Heart right ventricle (tissue), 16 donors: Measurements from ENCODE around the gene DENND4C. TPM values are rescaled to one million over a fixed set of nuclear protein-coding genes. Genes with fewer than 3 reads are reported as not detected.
"Not testable (repeated sequence)": the region's sequence is repeated elsewhere in the genome, so short reads cannot be mapped to it uniquely, and the experiment has no call there.

Source experiments
- ATAC-seq, 8 donors: fragments of 200-7000 bp; cut with Tn5 transposase; one replicate each; pipeline ENCODE4 v1.9.1; 2020; ENCODE audit warnings: mild to moderate bottlenecking in 8 of 8, moderate library complexity in 8 of 8, moderate number of reproducible peaks in 1 of 8
- DNase-seq, 2 donors: peaks; one replicate each; pipeline ENCODE4 v3.0.0-alpha.2; 2020
- H3K27ac ChIP-seq, 10 donors: fragments of 200-600 bp; sonication (generic) in 2 of 10; one replicate each; pipeline versions ENCODE4 v1.5.0 to v1.8.0; 2020 to 2022; ENCODE audit warnings: mild to moderate bottlenecking in 3 of 10
- H3K27me3 ChIP-seq, 7 donors: fragments of 200-600 bp; one replicate each; pipeline ENCODE4 v1.8.0; 2021 to 2022; ENCODE audit warnings: mild to moderate bottlenecking in 2 of 7
- H3K36me3 ChIP-seq, 9 donors: fragments of 200-600 bp; sonication (generic) in 1 of 9; one replicate each; pipeline versions ENCODE4 v1.5.0 to v1.8.0; 2020 to 2022; ENCODE audit warnings: mild to moderate bottlenecking in 2 of 9
- H3K4me1 ChIP-seq, 9 donors: fragments of 200-600 bp; sonication (generic) in 1 of 9; one replicate each; pipeline versions ENCODE4 v1.5.0 to v1.8.0; 2020 to 2022; ENCODE audit warnings: mild to moderate bottlenecking in 4 of 9
- H3K4me3 ChIP-seq, 10 donors: fragments of 200-600 bp; sonication (generic) in 2 of 10; one replicate each; pipeline versions ENCODE4 v1.5.0 to v1.8.0; 2020 to 2022; ENCODE audit warnings: mild to moderate bottlenecking in 7 of 10, moderate library complexity in 2 of 10
- H3K9me3 ChIP-seq, 11 donors: fragments of 200-600 bp in 10 of 11; sonication (generic) in 2 of 11; one replicate each; pipeline versions ENCODE4 v1.5.0 to v1.8.0; 2013 to 2022; ENCODE audit warnings: mild to moderate bottlenecking in 2 of 11, control low read depth in 1 of 11, moderate library complexity in 1 of 11
- WGBS, 2 donors: extraction: QIAGEN DNeasy Blood & Tissue Kit; methylation state at CpG; one replicate each; pipeline ENCODE4 v1.1.7; 2013; ENCODE audit warnings: inconsistent platforms in 1 of 2; 5-methylcytosine and 5-hydroxymethylcytosine counted together
- intact Hi-C, 10 donors: fragments of 100-400 bp; cut with DNase I; formaldehyde crosslinking; loops; one replicate each; pipeline versions ENCODE4 v1.11.1 to v1.14.2; 2022
- polyA plus RNA-seq, 2 donors: library from polyadenylated mRNA; stranded (reverse); fragments of 200-250 nt; gene quantifications; one replicate each; pipeline ENCODE4 v1.2.3, GENCODE V29; 2013
- total RNA-seq, 10 donors: library from RNA; stranded (reverse); fragmentation: NEBNext Ultra II Directional in 3 of 10; extraction: Animal tissue kit (Norgen Biotek cat#: 25700) in 3 of 10; gene quantifications; one replicate each; pipeline versions ENCODE4 v1.2.1 to v1.2.4, GENCODE V29; 2021 to 2023
- TF ChIP-seq, protein P1 (sequence below), 9 donors: fragments of 200-600 bp; sonication (generic) in 2 of 9; IDR thresholded peaks; one replicate each; pipeline versions ENCODE4 v1.5.0 to v1.8.0; 2021 to 2022; ENCODE audit warnings: antibody characterized with exemption in 9 of 9, mild to moderate bottlenecking in 5 of 9, moderate library complexity in 1 of 9
- donor health status: Arrhythmogenic right ventricular cardiomyopathy.
- donor health status: ischemic (EF 13 %, LVEDD 7.1; RV severe dilation, severe dysfunction).
- donor health status: healthy with polysubstance abuse.
- donor health status: DM: no; HTN: yes; CAD: no.
- donor health status: DM: no; HTN: no; CAD: no.
- donor health status: ischemic (EF 25% LVEDD 6.9; RV normal size, moderate dysfunction).
- donor health status: ischemic (EF 25% LVEDD 5.7; RV mildly dilated, moderate dysfunction).
- donor health status: healthy.
- donor health status: DM: yes; HTN: yes; CAD: no.
- donor health status: Ischemic cardiomyopathy.
- donor health status: ischemic (EF 35%, LVEDD 5.7; RV mildly dilated, moderate dysfunction).
- donor health status: nonischemic (EF 11% LVEDD 7.7; RV severe dilation, severe dysfunction).
- donor health status: DM: yes; HTN: yes; CAD: no.
- donor health status: PGD.
- donor health status: ischemic (EF 29% LVEDD 5.4; RV normal size, mild dysfunction).
- donor health status: nonischemic (EF 23%, LVEDD 6.1; RV moderate dilation, normal function).

Gene DENND4C
- total and polyA plus RNA-seq, 12 donors = 5.4 to 28.3 (median 23.5) TPM

DNA sequence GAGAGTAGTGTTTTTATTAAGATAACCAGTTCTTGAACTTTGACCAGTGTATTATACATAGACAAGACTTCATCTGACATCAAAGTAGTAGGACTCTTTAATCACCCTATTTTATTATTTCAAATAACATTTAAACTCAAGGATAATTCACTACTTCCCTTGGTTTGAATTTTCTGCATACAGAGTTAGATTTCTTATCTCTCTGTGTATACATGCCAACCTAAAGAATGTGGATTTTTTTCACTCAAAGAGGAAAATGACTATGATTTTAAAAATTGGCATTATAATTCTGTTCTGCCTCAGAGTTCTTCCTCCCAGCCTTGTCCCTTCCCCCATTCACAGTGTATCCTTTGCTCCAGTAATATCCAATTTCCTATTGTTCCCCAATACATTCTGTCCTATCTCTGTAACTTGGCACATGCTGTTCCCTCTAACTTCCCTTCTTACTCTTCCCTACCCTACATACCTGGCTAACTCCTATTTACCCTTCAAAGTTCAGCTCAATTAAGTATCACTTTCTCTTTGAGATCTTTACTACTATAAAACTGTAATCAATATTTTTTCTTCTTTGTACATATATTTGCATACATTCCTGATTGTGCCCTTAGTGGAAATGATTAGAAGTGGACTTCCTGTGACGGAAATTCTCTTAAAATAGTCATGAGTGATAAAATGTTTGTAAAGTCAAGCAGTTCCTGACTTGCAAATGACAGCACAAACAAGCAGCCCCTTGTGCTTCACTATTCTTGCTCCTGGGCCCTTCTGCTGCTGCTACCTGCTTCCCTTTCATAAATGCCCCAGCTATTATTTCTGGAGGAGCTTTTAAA, 38.1 kb upstream of the DENND4C start:
- no peak for DNase-seq
- intact Hi-C loops = no loop called here
- Histone ChIP-seq H3K27me3 (no peaks in the 10 kb centered on the region), H3K9me3 (no peaks in the 10 kb centered on the region), H3K4me1 (peaks cover 0 to 13% (median 6%) of the 10 kb centered on the region in 9 donors), H3K27ac (no peak overlapping the region), H3K36me3 (no peaks in the 10 kb centered on the region), H3K4me3 (no peak overlapping the region)
- peak in 1 of 8 donors; percentile 35 for ATAC-seq
- WGBS, 2 donors = 25 to 39% methylated on average over 1 of the region's 1 CpG
- TF ChIP-seq, protein P1, sequence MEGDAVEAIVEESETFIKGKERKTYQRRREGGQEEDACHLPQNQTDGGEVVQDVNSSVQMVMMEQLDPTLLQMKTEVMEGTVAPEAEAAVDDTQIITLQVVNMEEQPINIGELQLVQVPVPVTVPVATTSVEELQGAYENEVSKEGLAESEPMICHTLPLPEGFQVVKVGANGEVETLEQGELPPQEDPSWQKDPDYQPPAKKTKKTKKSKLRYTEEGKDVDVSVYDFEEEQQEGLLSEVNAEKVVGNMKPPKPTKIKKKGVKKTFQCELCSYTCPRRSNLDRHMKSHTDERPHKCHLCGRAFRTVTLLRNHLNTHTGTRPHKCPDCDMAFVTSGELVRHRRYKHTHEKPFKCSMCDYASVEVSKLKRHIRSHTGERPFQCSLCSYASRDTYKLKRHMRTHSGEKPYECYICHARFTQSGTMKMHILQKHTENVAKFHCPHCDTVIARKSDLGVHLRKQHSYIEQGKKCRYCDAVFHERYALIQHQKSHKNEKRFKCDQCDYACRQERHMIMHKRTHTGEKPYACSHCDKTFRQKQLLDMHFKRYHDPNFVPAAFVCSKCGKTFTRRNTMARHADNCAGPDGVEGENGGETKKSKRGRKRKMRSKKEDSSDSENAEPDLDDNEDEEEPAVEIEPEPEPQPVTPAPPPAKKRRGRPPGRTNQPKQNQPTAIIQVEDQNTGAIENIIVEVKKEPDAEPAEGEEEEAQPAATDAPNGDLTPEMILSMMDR (IDR thresholded peaks at IDR 0.05) = no peak

DNA sequence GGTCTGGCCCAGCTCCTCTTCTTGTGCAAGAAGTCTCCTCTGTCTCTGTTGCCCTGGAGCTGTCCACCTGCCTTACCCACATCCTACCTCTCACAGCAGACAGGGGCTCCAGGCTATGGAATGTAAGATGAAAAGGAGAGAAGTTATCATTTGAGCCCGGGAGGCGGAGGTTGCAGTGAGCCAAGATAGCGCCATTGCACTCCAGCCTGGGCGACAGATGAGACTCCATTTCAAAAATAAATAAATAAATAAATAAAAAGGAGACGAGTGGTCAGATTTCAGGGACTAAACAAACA, 37.5 kb upstream of the DENND4C start:
- H3K27ac ChIP-seq = no peak overlapping the region
- 76 to 81% methylated on average over 5 of the region's 5 CpGs for WGBS, 2 donors
- H3K4me1 ChIP-seq = peaks cover 0 to 13% (median 6%) of the 10 kb centered on the region in 9 donors
- DNase-seq (no peak), ATAC-seq (peak in 1 of 8 donors; percentile 15)
- H3K27me3 ChIP-seq = no peaks in the 10 kb centered on the region
- H3K36me3 ChIP-seq = no peaks in the 10 kb centered on the region
- TF ChIP-seq, protein P1 (IDR thresholded peaks at IDR 0.05) = no peak
- H3K4me3 ChIP-seq = no peak overlapping the region
- no peaks in the 10 kb centered on the region for H3K9me3 ChIP-seq
- intact Hi-C loops = no loop called here

DNA sequence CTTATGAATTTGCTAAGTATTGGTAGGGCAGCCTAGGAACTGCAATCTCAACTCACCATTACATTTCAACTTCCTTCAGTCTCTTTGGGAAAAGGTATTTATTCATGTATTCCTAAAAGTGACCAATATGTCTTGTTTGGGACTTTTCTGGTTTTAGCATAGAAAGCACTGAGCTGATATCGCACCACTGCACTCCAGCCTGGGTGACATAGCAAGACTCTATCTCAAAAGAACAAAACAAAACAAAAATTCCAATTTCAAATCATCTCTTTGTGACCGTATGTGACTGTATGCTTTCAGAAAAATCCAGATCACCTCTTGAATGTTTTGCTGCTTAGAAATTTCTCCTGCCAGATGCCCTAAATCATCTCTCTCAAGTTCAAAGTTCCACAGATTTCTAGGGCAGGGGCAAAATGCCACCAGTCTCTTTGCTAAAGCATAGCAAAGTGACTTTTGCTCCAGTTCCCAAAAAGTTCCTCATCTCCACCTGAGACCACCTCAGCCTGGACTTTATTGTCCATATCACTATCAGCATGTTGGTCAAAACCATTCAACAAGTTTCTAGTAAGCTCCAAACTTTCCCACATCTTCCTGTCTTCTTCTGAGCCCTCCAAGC, 37.0 kb upstream of the DENND4C start:
- H3K27ac ChIP-seq, H3K27me3 ChIP-seq, H3K4me3 ChIP-seq, intact Hi-C loops, H3K9me3 ChIP-seq, ATAC-seq, H3K36me3 ChIP-seq, DNase-seq: not testable (repeated sequence)
- 94 to 99% methylated on average over 2 of the region's 2 CpGs for WGBS, 2 donors
- peaks cover 0 to 13% (median 6%) of the 10 kb centered on the region in 9 donors for H3K4me1 ChIP-seq

DNA sequence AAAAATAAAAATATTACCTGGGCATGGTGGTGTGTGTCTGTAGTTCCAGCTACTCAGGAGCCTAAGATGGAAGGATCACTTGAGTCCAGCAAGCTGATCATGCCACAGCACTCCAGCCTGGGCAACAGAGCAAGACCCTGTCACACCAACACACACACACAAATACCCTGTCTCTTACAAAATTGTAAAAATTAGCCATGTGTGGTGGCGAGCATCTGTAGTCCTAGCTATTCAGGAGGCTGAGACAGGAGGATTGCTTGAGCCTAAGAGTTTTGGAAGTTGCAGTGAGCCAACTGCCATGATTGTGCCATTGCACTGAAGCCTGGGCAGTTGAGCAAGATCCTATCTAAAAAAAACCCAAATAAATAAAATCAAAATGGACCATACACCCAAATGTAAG, 32.1 kb upstream of the DENND4C start:
- DNase-seq (no peak), ATAC-seq (no peak)
- H3K9me3 ChIP-seq = no peaks in the 10 kb centered on the region
- 97 to 100% methylated on average over 1 of the region's 1 CpG for WGBS, 2 donors
- TF ChIP-seq, protein P1 (IDR thresholded peaks at IDR 0.05) = no peak
- intact Hi-C loops = no loop called here
- no peak overlapping the region for H3K27ac ChIP-seq
- no peaks in the 10 kb centered on the region for H3K27me3 ChIP-seq
- H3K36me3 ChIP-seq = no peaks in the 10 kb centered on the region
- H3K4me1 ChIP-seq = peaks cover 0 to 8% (median 0%) of the 10 kb centered on the region in 9 donors
- H3K4me3 ChIP-seq = no peak overlapping the region

DNA sequence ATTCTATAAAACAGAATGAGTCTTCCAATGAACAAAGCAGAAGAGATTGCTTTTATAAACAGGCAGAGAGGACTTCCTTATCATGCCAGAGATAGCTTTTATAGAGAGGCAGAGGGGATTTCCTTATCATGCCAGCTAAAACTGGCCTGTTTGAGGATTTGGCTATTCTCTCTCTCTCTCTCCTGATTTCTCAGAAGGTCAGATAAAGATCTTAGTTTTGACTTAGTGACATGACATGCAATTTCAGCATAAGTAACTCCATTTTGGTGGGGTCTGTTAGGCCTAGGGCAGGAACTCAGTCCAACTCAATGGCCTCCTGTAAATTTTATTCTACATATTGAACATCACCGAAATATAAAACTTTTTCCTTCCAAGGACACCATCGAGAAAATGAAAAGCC, 31.5 kb upstream of the DENND4C start:
- 95 to 100% methylated on average over 2 of the region's 2 CpGs for WGBS, 2 donors
- H3K27ac ChIP-seq = no peak overlapping the region
- peaks cover 0 to 8% (median 0%) of the 10 kb centered on the region in 9 donors for H3K4me1 ChIP-seq
- H3K27me3 ChIP-seq = no peaks in the 10 kb centered on the region
- ATAC-seq (no peak), DNase-seq (no peak)
- H3K4me3 ChIP-seq = no peak overlapping the region
- no peaks in the 10 kb centered on the region for H3K36me3 ChIP-seq
- no peaks in the 10 kb centered on the region for H3K9me3 ChIP-seq
- TF ChIP-seq, protein P1 (IDR thresholded peaks at IDR 0.05) = no peak
- intact Hi-C loops = no loop called here
